GM18870 (cell line): ENCODE measurements around the gene TOMM70.
A peak's percentile ranks its signal among the peaks of the same experiment; 100 is the strongest.
"Not testable (repeated sequence)": the region's sequence is repeated elsewhere in the genome, so short reads cannot be mapped to it uniquely, and the experiment has no call there.

Experiments
- ATAC-seq: cut with Tn5 transposase; IDR thresholded peaks from one replicate; pipeline ENCODE4 v1.9.1; 2021; ENCODE audit warnings: moderate library complexity; ENCODE audit not compliant: unreplicated experiment

Gene TOMM70

GRCh38 chr3:100329800-100330489, 70.9 kb downstream of the TOMM70 start:
- no peak for ATAC-seq

DNA sequence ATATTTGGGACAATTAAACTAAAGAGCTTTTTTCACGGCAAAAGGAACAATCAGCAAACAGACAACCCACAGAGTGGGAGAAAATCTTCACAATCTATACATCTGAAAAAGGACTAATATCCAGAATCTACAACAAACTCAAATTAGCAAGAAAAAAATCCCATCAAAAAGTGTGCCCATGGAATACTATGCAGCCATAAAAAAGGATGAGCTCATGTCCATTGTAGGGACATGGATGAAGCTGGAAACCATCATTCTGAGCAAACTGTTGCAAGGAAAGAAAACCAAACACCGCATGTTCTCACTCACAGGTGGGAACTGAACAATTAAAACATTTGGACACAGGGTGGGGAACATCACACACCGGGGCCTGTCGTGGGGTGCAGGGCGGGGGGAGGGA, 73.5 kb downstream of the TOMM70 start:
- ATAC-seq: not testable (repeated sequence)

- ATAC-seq: no peak
Measured at GRCh38 chr3:100325827-100326226, 75.1 kb downstream of the TOMM70 start.

GRCh38 chr3:100324044-100324443, 76.8 kb downstream of the TOMM70 start:
- no peak for ATAC-seq

- ATAC-seq: no peak
Measured at GRCh38 chr3:100319951-100320350, 80.9 kb downstream of the TOMM70 start.

DNA sequence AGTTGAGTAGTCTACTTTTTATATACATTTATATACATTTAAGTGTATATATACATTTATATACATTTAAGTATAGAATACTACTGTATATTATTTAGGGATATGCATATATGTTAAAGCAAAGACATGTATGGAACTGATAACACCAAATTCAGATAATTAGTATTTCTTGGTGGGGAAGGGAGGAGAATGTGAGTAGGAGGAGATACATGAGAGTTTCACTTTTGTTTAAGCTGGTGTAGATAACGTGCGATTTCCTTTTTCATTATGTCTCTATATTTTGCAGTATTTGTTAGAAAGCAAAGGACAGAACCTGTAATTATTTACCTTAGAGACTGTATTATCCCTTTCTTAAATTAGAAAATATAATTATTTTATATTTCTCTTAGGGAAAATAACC, 83.0 kb downstream of the TOMM70 start:
- peak; percentile 57 for ATAC-seq

DNA sequence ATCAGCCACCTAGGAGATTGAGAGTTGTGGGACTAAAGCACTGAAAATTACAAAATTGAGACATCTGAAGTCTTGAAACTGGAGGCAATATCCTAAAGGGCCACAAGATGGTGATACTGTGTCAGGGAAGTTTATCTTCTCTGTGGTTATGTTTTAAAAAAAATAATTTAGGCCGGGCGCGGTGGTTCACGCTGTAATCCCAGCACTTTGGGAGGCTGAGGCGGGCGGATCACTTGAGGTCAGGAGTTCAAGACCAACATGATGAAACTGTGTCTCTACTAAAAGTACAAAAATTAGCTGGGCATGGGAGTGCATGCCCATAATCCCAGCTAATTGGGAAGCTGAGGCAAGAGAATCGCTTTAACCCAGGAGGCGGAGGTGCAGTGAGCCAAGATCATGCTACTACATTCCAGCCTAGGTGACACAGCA, 84.2 kb downstream of the TOMM70 start:
- ATAC-seq: no peak
